Heart right ventricle (tissue), 16 donors: ENCODE measurements around the gene ZFP64. TPM values are rescaled to one million over a fixed set of nuclear protein-coding genes. Genes with fewer than 3 reads are reported as not detected.

Experiments
- ATAC-seq, 8 donors: fragments of 200-7000 bp; cut with Tn5 transposase; one replicate each; pipeline ENCODE4 v1.9.1; 2020; ENCODE audit warnings: mild to moderate bottlenecking in 8 of 8, moderate library complexity in 8 of 8, moderate number of reproducible peaks in 1 of 8
- DNase-seq, 2 donors: peaks; one replicate each; pipeline ENCODE4 v3.0.0-alpha.2; 2020
- H3K27ac ChIP-seq, 10 donors: fragments of 200-600 bp; sonication (generic) in 2 of 10; one replicate each; pipeline versions ENCODE4 v1.5.0 to v1.8.0; 2020 to 2022; ENCODE audit warnings: mild to moderate bottlenecking in 3 of 10
- H3K27me3 ChIP-seq, 7 donors: fragments of 200-600 bp; one replicate each; pipeline ENCODE4 v1.8.0; 2021 to 2022; ENCODE audit warnings: mild to moderate bottlenecking in 2 of 7
- H3K36me3 ChIP-seq, 9 donors: fragments of 200-600 bp; sonication (generic) in 1 of 9; one replicate each; pipeline versions ENCODE4 v1.5.0 to v1.8.0; 2020 to 2022; ENCODE audit warnings: mild to moderate bottlenecking in 2 of 9
- H3K4me1 ChIP-seq, 9 donors: fragments of 200-600 bp; sonication (generic) in 1 of 9; one replicate each; pipeline versions ENCODE4 v1.5.0 to v1.8.0; 2020 to 2022; ENCODE audit warnings: mild to moderate bottlenecking in 4 of 9
- H3K4me3 ChIP-seq, 10 donors: fragments of 200-600 bp; sonication (generic) in 2 of 10; one replicate each; pipeline versions ENCODE4 v1.5.0 to v1.8.0; 2020 to 2022; ENCODE audit warnings: mild to moderate bottlenecking in 7 of 10, moderate library complexity in 2 of 10
- H3K9me3 ChIP-seq, 11 donors: fragments of 200-600 bp in 10 of 11; sonication (generic) in 2 of 11; one replicate each; pipeline versions ENCODE4 v1.5.0 to v1.8.0; 2013 to 2022; ENCODE audit warnings: mild to moderate bottlenecking in 2 of 11, control low read depth in 1 of 11, moderate library complexity in 1 of 11
- CTCF ChIP-seq, 9 donors: fragments of 200-600 bp; sonication (generic) in 2 of 9; IDR thresholded peaks; one replicate each; pipeline versions ENCODE4 v1.5.0 to v1.8.0; 2021 to 2022; ENCODE audit warnings: antibody characterized with exemption in 9 of 9, mild to moderate bottlenecking in 5 of 9, moderate library complexity in 1 of 9
- WGBS, 2 donors: extraction: QIAGEN DNeasy Blood & Tissue Kit; methylation state at CpG; one replicate each; pipeline ENCODE4 v1.1.7; 2013; ENCODE audit warnings: inconsistent platforms in 1 of 2; 5-methylcytosine and 5-hydroxymethylcytosine counted together
- intact Hi-C, 10 donors: fragments of 100-400 bp; cut with DNase I; formaldehyde crosslinking; loops; one replicate each; pipeline versions ENCODE4 v1.11.1 to v1.14.2; 2022
- polyA plus RNA-seq, 2 donors: library from polyadenylated mRNA; stranded (reverse); fragments of 200-250 nt; gene quantifications; one replicate each; pipeline ENCODE4 v1.2.3, GENCODE V29; 2013
- total RNA-seq, 10 donors: library from RNA; stranded (reverse); fragmentation: NEBNext Ultra II Directional in 3 of 10; extraction: Animal tissue kit (Norgen Biotek cat#: 25700) in 3 of 10; gene quantifications; one replicate each; pipeline versions ENCODE4 v1.2.1 to v1.2.4, GENCODE V29; 2021 to 2023
- donor health status: Arrhythmogenic right ventricular cardiomyopathy.
- donor health status: ischemic (EF 13 %, LVEDD 7.1; RV severe dilation, severe dysfunction).
- donor health status: healthy with polysubstance abuse.
- donor health status: DM: no; HTN: yes; CAD: no.
- donor health status: DM: no; HTN: no; CAD: no.
- donor health status: ischemic (EF 25% LVEDD 6.9; RV normal size, moderate dysfunction).
- donor health status: ischemic (EF 25% LVEDD 5.7; RV mildly dilated, moderate dysfunction).
- donor health status: healthy.
- donor health status: DM: yes; HTN: yes; CAD: no.
- donor health status: Ischemic cardiomyopathy.
- donor health status: ischemic (EF 35%, LVEDD 5.7; RV mildly dilated, moderate dysfunction).
- donor health status: nonischemic (EF 11% LVEDD 7.7; RV severe dilation, severe dysfunction).
- donor health status: DM: yes; HTN: yes; CAD: no.
- donor health status: PGD.
- donor health status: ischemic (EF 29% LVEDD 5.4; RV normal size, mild dysfunction).
- donor health status: nonischemic (EF 23%, LVEDD 6.1; RV moderate dilation, normal function).

The ZFP64 gene
- total and polyA plus RNA-seq, 12 donors: 2.0 to 10.6 (median 8.0) TPM

- Histone ChIP-seq H3K9me3 (peaks cover 0 to 6% (median 0%) of the 10 kb centered on the region in 11 donors), H3K27ac (no peak overlapping the region), H3K4me3 (no peak overlapping the region), H3K4me1 (no peaks in the 10 kb centered on the region), H3K27me3 (no peaks in the 10 kb centered on the region), H3K36me3 (peaks cover 0 to 53% (median 8%) of the 10 kb centered on the region in 9 donors)
- TF ChIP-seq CTCF (IDR thresholded peaks at IDR 0.05): no peak
- intact Hi-C loops: no loop called here
- no peak for DNase-seq
- no peak for ATAC-seq
- WGBS, 2 donors: 94 to 96% methylated on average over 8 of the region's 8 CpGs
Observed at GRCh38 chr20:52171025-52171424, 20.6 kb downstream of the ZFP64 start.

- DNase-seq: no peak
- 96 to 100% methylated on average over 1 of the region's 1 CpG for WGBS, 2 donors
- no peak overlapping the region for H3K4me3 ChIP-seq
- H3K27me3 ChIP-seq: no peaks in the 10 kb centered on the region
- no peak overlapping the region for H3K27ac ChIP-seq
- peaks cover 0 to 70% (median 26%) of the 10 kb centered on the region in 9 donors for H3K36me3 ChIP-seq
- intact Hi-C loops: no loop called here
- H3K9me3 ChIP-seq: peaks cover 0 to 14% (median 0%) of the 10 kb centered on the region in 11 donors
- no peak for ATAC-seq
- TF ChIP-seq CTCF (IDR thresholded peaks at IDR 0.05): no peak
- H3K4me1 ChIP-seq: no peaks in the 10 kb centered on the region
Observed at GRCh38 chr20:52168116-52168515, 23.5 kb downstream of the ZFP64 start.

- intact Hi-C loops: no loop called here
Observed at GRCh38 chr20:52167232-52167840, 24.2 kb downstream of the ZFP64 start.

GRCh38 chr20:52166150-52166549, 25.4 kb downstream of the ZFP64 start:
- H3K4me1 ChIP-seq: no peaks in the 10 kb centered on the region
- intact Hi-C loops: no loop called here
- no peak for ATAC-seq
- H3K36me3 ChIP-seq: peaks cover 0 to 78% (median 26%) of the 10 kb centered on the region in 9 donors
- WGBS, 2 donors: 98 to 100% methylated on average over 1 of the region's 1 CpG
- no peak for TF ChIP-seq CTCF (IDR thresholded peaks at IDR 0.05)
- no peak overlapping the region for H3K4me3 ChIP-seq
- DNase-seq: no peak
- H3K27me3 ChIP-seq: no peaks in the 10 kb centered on the region
- peaks cover 0 to 14% (median 0%) of the 10 kb centered on the region in 11 donors for H3K9me3 ChIP-seq
- H3K27ac ChIP-seq: no peak overlapping the region

More at GRCh38 chr20:52167232-52167840, 24.2 kb downstream of the ZFP64 start:
- H3K9me3 ChIP-seq: peaks cover 0 to 14% (median 0%) of the 10 kb centered on the region in 11 donors
- H3K27me3 ChIP-seq: no peaks in the 10 kb centered on the region
- H3K4me3 ChIP-seq: no peak overlapping the region
- TF ChIP-seq CTCF (IDR thresholded peaks at IDR 0.05): no peak
- ATAC-seq (no peak), DNase-seq (no peak)
- H3K36me3 ChIP-seq: peaks cover 0 to 71% (median 26%) of the 10 kb centered on the region in 9 donors
- no peak overlapping the region for H3K27ac ChIP-seq
- no peaks in the 10 kb centered on the region for H3K4me1 ChIP-seq
- 96 to 98% methylated on average over 4 of the region's 4 CpGs for WGBS, 2 donors
